Trophoblast cell (in vitro differentiated cells and primary cell): ENCODE measurements around the gene CLN5.
"Not testable (repeated sequence)": the region's sequence is repeated elsewhere in the genome, so short reads cannot be mapped to it uniquely, and the experiment has no call there.

Experiments
- DNase-seq, 2 donors: peaks; one replicate each; pipeline ENCODE4 v3.0.0-alpha.2; 2016
- H2AFZ ChIP-seq: 2 replicates; pipeline ENCODE4 v1.6.1; 2013; ENCODE audit warnings: low read length, moderate library complexity, mild to moderate bottlenecking; ENCODE audit not compliant: insufficient read depth, poor library complexity
- H2AK5ac ChIP-seq: 2 replicates; pipeline ENCODE4 v1.6.1; 2013; ENCODE audit warnings: mild to moderate bottlenecking, low read length
- H2BK120ac ChIP-seq: 2 replicates; pipeline ENCODE4 v1.6.1; 2013; ENCODE audit warnings: low read length, mild to moderate bottlenecking, moderate library complexity; ENCODE audit not compliant: insufficient read depth, poor library complexity
- H2BK12ac ChIP-seq: 2 replicates; pipeline ENCODE4 v1.6.1; 2013; ENCODE audit warnings: mild to moderate bottlenecking, low read length, moderate library complexity
- H2BK5ac ChIP-seq: 2 replicates; pipeline ENCODE4 v1.6.1; 2013; ENCODE audit warnings: low read length, low read depth, moderate library complexity, mild to moderate bottlenecking; ENCODE audit not compliant: poor library complexity
- H3K14ac ChIP-seq: 2 replicates; pipeline ENCODE4 v1.6.1; 2013; ENCODE audit warnings: mild to moderate bottlenecking, low read length
- H3K18ac ChIP-seq: 2 replicates; pipeline ENCODE4 v1.6.1; 2013; ENCODE audit warnings: mild to moderate bottlenecking, low read length
- H3K23ac ChIP-seq: 2 replicates; pipeline ENCODE4 v1.6.1; 2013; ENCODE audit warnings: low read length
- H3K27ac ChIP-seq: 2 replicates; pipeline ENCODE4 v1.5.1; 2013; ENCODE audit warnings: low read depth, mild to moderate bottlenecking, inconsistent platforms, low read length, moderate library complexity
- H3K27me3 ChIP-seq: 2 replicates; pipeline ENCODE4 v1.6.1; 2013; ENCODE audit warnings: inconsistent platforms, mild to moderate bottlenecking, low read length, moderate library complexity; ENCODE audit not compliant: insufficient read depth
- H3K36me3 ChIP-seq, 2 experiments: 1 replicate in 1 of 2; 2 replicates in 1 of 2; pipeline ENCODE4 v1.6.1; 2013; ENCODE audit warnings: low read length in 2 of 2, mild to moderate bottlenecking in 2 of 2, moderate library complexity in 1 of 2; ENCODE audit not compliant: insufficient read depth in 2 of 2, control insufficient read depth in 1 of 2
- H3K4ac ChIP-seq: 2 replicates; pipeline ENCODE4 v1.6.1; 2013; ENCODE audit warnings: low read depth, mild to moderate bottlenecking, low read length, moderate library complexity
- H3K4me1 ChIP-seq, 2 experiments: 1 replicate in 1 of 2; 2 replicates in 1 of 2; pipeline ENCODE4 v1.6.1; 2013; ENCODE audit warnings: low read length in 2 of 2, mild to moderate bottlenecking in 2 of 2, moderate library complexity in 1 of 2; ENCODE audit not compliant: insufficient read depth in 2 of 2, control insufficient read depth in 1 of 2
- H3K4me2 ChIP-seq: 2 replicates; pipeline ENCODE4 v1.6.1; 2013; ENCODE audit warnings: inconsistent platforms, mild to moderate bottlenecking, low read length, moderate library complexity
- H3K4me3 ChIP-seq: 2 replicates; pipeline ENCODE4 v1.5.1; 2013; ENCODE audit warnings: mild to moderate bottlenecking, low read depth, low read length, inconsistent platforms
- H3K79me1 ChIP-seq: one replicate; pipeline ENCODE4 v1.6.1; 2013; ENCODE audit warnings: low read length
- H3K79me2 ChIP-seq: 2 replicates; pipeline ENCODE4 v1.6.1; 2013; ENCODE audit warnings: low read length, mild to moderate bottlenecking; ENCODE audit not compliant: control insufficient read depth, insufficient read depth, poor library complexity
- H3K9ac ChIP-seq: 2 replicates; pipeline ENCODE4 v1.6.1; 2013; ENCODE audit warnings: mild to moderate bottlenecking, low read length
- H3K9me3 ChIP-seq: 2 replicates; pipeline ENCODE4 v1.6.1; 2013; ENCODE audit warnings: low read depth, mild to moderate bottlenecking, control low read depth, inconsistent platforms, low read length; ENCODE audit not compliant: insufficient read depth
- H4K12ac ChIP-seq: 2 replicates; pipeline ENCODE4 v1.6.1; 2013; ENCODE audit warnings: low read depth, mild to moderate bottlenecking, low read length, moderate library complexity
- H4K8ac ChIP-seq: 2 replicates; pipeline ENCODE4 v1.6.1; 2013; ENCODE audit warnings: low read depth, mild to moderate bottlenecking, low read length, moderate library complexity
- H4K91ac ChIP-seq: one replicate; pipeline ENCODE4 v1.6.1; 2013; ENCODE audit warnings: low read depth, mild to moderate bottlenecking, low read length, moderate library complexity
- WGBS: extraction: QIAGEN DNeasy Blood & Tissue Kit; methylation state at CpG from one replicate; pipeline ENCODE4 v1.1.7; 2013; ENCODE audit warnings: missing lambda C conversion rate; ENCODE audit not compliant: insufficient read length, insufficient coverage; ENCODE audit errors: extremely low coverage; 5-methylcytosine and 5-hydroxymethylcytosine counted together

The CLN5 gene

GRCh38 chr13:76955193-76955592 lies 36.7 kb upstream of the CLN5 start:
- no peaks in the 10 kb centered on the region for H3K27me3 ChIP-seq
- H3K18ac ChIP-seq: no peak overlapping the region
- H3K79me2 ChIP-seq: no peaks in the 10 kb centered on the region
- H3K23ac ChIP-seq: no peak overlapping the region
- no peak overlapping the region for H2BK5ac ChIP-seq
- H2BK12ac ChIP-seq: no peak overlapping the region
- H3K4me1 ChIP-seq: no peaks in the 10 kb centered on the region
- H3K36me3 ChIP-seq: no peaks in the 10 kb centered on the region
- no peak overlapping the region for H3K14ac ChIP-seq
- H3K4me3 ChIP-seq: no peak overlapping the region
- no peak overlapping the region for H4K12ac ChIP-seq
- H4K91ac ChIP-seq: no peak overlapping the region
- no peak overlapping the region for H2BK120ac ChIP-seq
- WGBS: no CpG with 5 or more reads among the region's 4 CpGs
- H2AFZ ChIP-seq: no peak overlapping the region
- H3K4me2 ChIP-seq: no peak overlapping the region
- no peak overlapping the region for H3K9ac ChIP-seq
- H2AK5ac ChIP-seq: no peak overlapping the region
- no peak overlapping the region for H3K4ac ChIP-seq
- DNase-seq: no peak
- H3K27ac ChIP-seq: no peak overlapping the region
- no peaks in the 10 kb centered on the region for H3K79me1 ChIP-seq
- no peak overlapping the region for H4K8ac ChIP-seq
- peaks cover 10% of the 10 kb centered on the region for H3K9me3 ChIP-seq

- Histone ChIP-seq H2AFZ (no peak overlapping the region), H3K4ac (no peak overlapping the region), H3K79me2 (no peaks in the 10 kb centered on the region), H3K14ac (no peak overlapping the region), H3K9ac (no peak overlapping the region), H3K4me3 (no peak overlapping the region), H4K12ac (no peak overlapping the region), H2AK5ac (no peak overlapping the region), H2BK12ac (no peak overlapping the region), H3K27me3 (no peaks in the 10 kb centered on the region), H3K27ac (no peak overlapping the region), H3K79me1 (no peaks in the 10 kb centered on the region), H3K23ac (no peak overlapping the region), H4K91ac (no peak overlapping the region), H2BK5ac (no peak overlapping the region), H4K8ac (no peak overlapping the region), H3K9me3 (peaks cover 10% of the 10 kb centered on the region), H3K4me2 (no peak overlapping the region), H2BK120ac (no peak overlapping the region), H3K18ac (no peak overlapping the region), H3K4me1 (no peaks in the 10 kb centered on the region), H3K36me3 (no peaks in the 10 kb centered on the region)
- DNase-seq: no peak
- no CpG with 5 or more reads among the region's 5 CpGs for WGBS
These were observed 36.2 kb upstream of the CLN5 start for GRCh38 chr13:76955661-76956060.

GRCh38 chr13:76958841-76959432 lies 32.9 kb upstream of the CLN5 start:
- H3K4ac ChIP-seq: no peak overlapping the region
- no peak overlapping the region for H3K4me2 ChIP-seq
- no peak overlapping the region for H2BK12ac ChIP-seq
- WGBS: no CpG with 5 or more reads among the region's 4 CpGs
- DNase-seq: no peak
- no peak overlapping the region for H3K9ac ChIP-seq
- no peak overlapping the region for H3K27ac ChIP-seq
- H2AFZ ChIP-seq: no peak overlapping the region
- no peak overlapping the region for H2AK5ac ChIP-seq
- H3K4me3 ChIP-seq: no peak overlapping the region
- no peak overlapping the region for H2BK5ac ChIP-seq
- no peak overlapping the region for H3K23ac ChIP-seq
- H4K12ac ChIP-seq: no peak overlapping the region
- H3K14ac ChIP-seq: no peak overlapping the region
- no peak overlapping the region for H2BK120ac ChIP-seq
- H4K8ac ChIP-seq: no peak overlapping the region
- H3K36me3 ChIP-seq: no peaks in the 10 kb centered on the region
- H3K4me1 ChIP-seq: no peaks in the 10 kb centered on the region
- H3K18ac ChIP-seq: no peak overlapping the region
- H3K79me2 ChIP-seq: no peaks in the 10 kb centered on the region
- no peaks in the 10 kb centered on the region for H3K79me1 ChIP-seq
- no peaks in the 10 kb centered on the region for H3K27me3 ChIP-seq
- no peak overlapping the region for H4K91ac ChIP-seq
- H3K9me3 ChIP-seq: peaks cover 11% of the 10 kb centered on the region

GRCh38 chr13:76959734-76960133 lies 32.1 kb upstream of the CLN5 start:
- not testable (repeated sequence) for H3K14ac ChIP-seq, H2AK5ac ChIP-seq

More at GRCh38 chr13:76959734-76960133, 32.1 kb upstream of the CLN5 start:
- not testable (repeated sequence) for H3K4me2 ChIP-seq, H3K79me1 ChIP-seq, H4K8ac ChIP-seq, H4K91ac ChIP-seq, H3K4me1 ChIP-seq, H3K23ac ChIP-seq, H3K18ac ChIP-seq, H2BK5ac ChIP-seq, H2BK120ac ChIP-seq, H3K27me3 ChIP-seq, DNase-seq, H3K4me3 ChIP-seq, H3K4ac ChIP-seq, H3K36me3 ChIP-seq, H3K27ac ChIP-seq, H4K12ac ChIP-seq, H2BK12ac ChIP-seq, H3K9ac ChIP-seq, H3K79me2 ChIP-seq, H2AFZ ChIP-seq
- peaks cover 11% of the 10 kb centered on the region for H3K9me3 ChIP-seq
